NCI-H82 (cell line): ENCODE measurements around the gene FSTL3.
"Not testable (repeated sequence)": the region's sequence is repeated elsewhere in the genome, so short reads cannot be mapped to it uniquely, and the experiment has no call there.

Experiments
- DNase-seq: peaks from one replicate; lab custom pipeline; 2025; lab: John Stamatoyannopoulos, UW

FSTL3 gene

GRCh38 chr19:682678-683320 lies 6.6 kb downstream of the FSTL3 start:
- DNase-seq: no peak

GRCh38 chr19:685454-685931 lies 9.3 kb downstream of the FSTL3 start:
- DNase-seq: no peak

GRCh38 chr19:686589-687297 lies 10.6 kb downstream of the FSTL3 start:
- DNase-seq: no peak

GRCh38 chr19:687569-688166 lies 11.5 kb downstream of the FSTL3 start:
- no peak for DNase-seq

- no peak for DNase-seq
These were observed 12.0 kb downstream of the FSTL3 start for GRCh38 chr19:688214-688613.

GRCh38 chr19:688992-689391 lies 12.8 kb downstream of the FSTL3 start:
- no peak for DNase-seq

GRCh38 chr19:690203-690602 lies 14.0 kb downstream of the FSTL3 start:
- no peak for DNase-seq

- no peak for DNase-seq
These were observed 18.5 kb downstream of the FSTL3 start for GRCh38 chr19:694481-695351.

- no peak for DNase-seq
These were observed 19.3 kb downstream of the FSTL3 start, which contains the start of gene PRSS57 for GRCh38 chr19:695352-695949. TSS of gene PRSS57 (minus strand) at chr19:695452. CDS start at chr19:695430, 22 bp downstream.

- DNase-seq: not testable (repeated sequence)
These were observed 22.3 kb downstream of the FSTL3 start for GRCh38 chr19:698529-698928.

GRCh38 chr19:699885-700284 lies 23.7 kb downstream of the FSTL3 start:
- peak; percentile 33 for DNase-seq

GRCh38 chr19:702847-703246 lies 26.7 kb downstream of the FSTL3 start:
- DNase-seq: not testable (repeated sequence)

- no peak for DNase-seq
These were observed 27.1 kb downstream of the FSTL3 start for GRCh38 chr19:703329-703650.

- DNase-seq: peak; percentile 48
These were observed 27.7 kb downstream of the FSTL3 start for GRCh38 chr19:703651-704446.

GRCh38 chr19:704447-704741 lies 28.2 kb downstream of the FSTL3 start:
- no peak for DNase-seq

- DNase-seq: no peak
These were observed 32.3 kb downstream of the FSTL3 start, which contains the start of gene PALM for GRCh38 chr19:708154-709143. TSS of gene PALM (plus strand) at chr19:708935. CDS start at chr19:709147, 212 bp downstream.

- DNase-seq: no peak
These were observed 33.2 kb downstream of the FSTL3 start for GRCh38 chr19:709196-709964.

- DNase-seq: no peak
These were observed 33.9 kb downstream of the FSTL3 start for GRCh38 chr19:709965-710571.

GRCh38 chr19:710767-711166 lies 34.6 kb downstream of the FSTL3 start:
- no peak for DNase-seq
